OCI-LY3 (cell line): ENCODE results near the gene SMTN.

Experiments
- H2AFZ ChIP-seq: fragments of 200-600, 300-600 bp; shearing (Covaris generic); 2 replicates; pipeline ENCODE4 v1.6.0; 2014; ENCODE audit warnings: antibody characterized with exemption, low read depth, low read length
- H3K27ac ChIP-seq: fragments of 200-600, 300-600 bp; sonication (generic); 2 replicates; pipeline ENCODE4 v1.5.1; 2014; ENCODE audit warnings: mild to moderate bottlenecking, low read length, moderate library complexity, mixed read lengths
- H3K27me3 ChIP-seq: fragments of 200-600, 300-600 bp; sonication (generic); 2 replicates; pipeline ENCODE4 v1.6.1; 2014; ENCODE audit warnings: low read depth, low read length, mixed read lengths
- H3K36me3 ChIP-seq: fragments of 200-600, 300-600 bp; sonication (generic); replicated peaks from 2 replicates; pipeline ENCODE3; 2014; ENCODE audit warnings: low read depth, low read length, mixed read lengths
- H3K4me1 ChIP-seq: fragments of 300-600, 200-600 bp; sonication (generic); 2 replicates; pipeline ENCODE4 v1.6.1; 2014; ENCODE audit warnings: low read length, mixed read lengths
- H3K4me2 ChIP-seq: fragments of 200-600, 300-600 bp; sonication (generic); 2 replicates; pipeline ENCODE4 v1.6.1; 2014; ENCODE audit warnings: low read length, mixed read lengths
- H3K4me3 ChIP-seq: fragments of 300-600, 200-600 bp; sonication (generic); 2 replicates; pipeline ENCODE4 v1.5.1; 2014; ENCODE audit warnings: antibody characterized with exemption, mild to moderate bottlenecking, low read length, moderate library complexity
- H3K79me2 ChIP-seq: fragments of 300-600, 200-600 bp; shearing (Covaris generic); 2 replicates; pipeline ENCODE4 v1.6.1; 2014; ENCODE audit warnings: mild to moderate bottlenecking, low read length, mixed read lengths
- H3K9ac ChIP-seq: fragments of 300-600, 200-600 bp; shearing (Covaris generic); 2 replicates; pipeline ENCODE4 v1.6.0; 2014; ENCODE audit warnings: mild to moderate bottlenecking, low read length, moderate library complexity
- H3K9me3 ChIP-seq: fragments of 200-600, 300-600 bp; shearing (Covaris generic); 2 replicates; pipeline ENCODE4 v1.6.1; 2014; ENCODE audit warnings: low read length, mixed read lengths; ENCODE audit not compliant: insufficient read depth
- H4K20me1 ChIP-seq: fragments of 200-600, 300-600 bp; sonication (generic); 2 replicates; pipeline ENCODE4 v1.6.1; 2016; ENCODE audit warnings: low read length, mixed read lengths; ENCODE audit not compliant: insufficient read depth
- EZH2phosphoT487 ChIP-seq: fragments of 200-600 bp; shearing (Covaris generic); IDR thresholded peaks from 2 replicates; pipeline ENCODE4 v1.6.1; 2018; ENCODE audit warnings: antibody characterized with exemption, mixed run types, low read depth
- TF ChIP-seq, protein P1 (sequence below): fragments of 200-600, 300-600 bp; sonication (generic); IDR thresholded peaks from 2 replicates; pipeline ENCODE4 v1.5.1; 2014; ENCODE audit warnings: antibody characterized with exemption, low read length, low read depth

SMTN gene

DNA sequence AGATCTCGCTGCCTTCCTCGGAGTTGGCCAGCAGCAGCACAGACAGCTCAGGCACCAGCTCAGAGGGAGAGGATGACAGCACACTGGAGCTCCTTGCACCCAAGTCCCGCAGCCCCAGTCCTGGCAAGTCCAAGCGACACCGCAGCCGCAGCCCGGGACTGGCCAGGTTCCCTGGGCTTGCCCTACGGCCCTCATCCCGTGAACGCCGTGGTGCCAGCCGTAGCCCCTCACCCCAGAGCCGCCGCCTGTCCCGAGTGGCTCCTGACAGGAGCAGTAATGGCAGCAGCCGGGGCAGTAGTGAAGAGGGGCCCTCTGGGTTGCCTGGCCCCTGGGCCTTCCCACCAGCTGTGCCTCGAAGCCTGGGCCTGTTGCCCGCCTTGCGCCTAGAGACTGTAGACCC is 52.8 kb downstream of the SMTN start:
- TF ChIP-seq, protein P1, sequence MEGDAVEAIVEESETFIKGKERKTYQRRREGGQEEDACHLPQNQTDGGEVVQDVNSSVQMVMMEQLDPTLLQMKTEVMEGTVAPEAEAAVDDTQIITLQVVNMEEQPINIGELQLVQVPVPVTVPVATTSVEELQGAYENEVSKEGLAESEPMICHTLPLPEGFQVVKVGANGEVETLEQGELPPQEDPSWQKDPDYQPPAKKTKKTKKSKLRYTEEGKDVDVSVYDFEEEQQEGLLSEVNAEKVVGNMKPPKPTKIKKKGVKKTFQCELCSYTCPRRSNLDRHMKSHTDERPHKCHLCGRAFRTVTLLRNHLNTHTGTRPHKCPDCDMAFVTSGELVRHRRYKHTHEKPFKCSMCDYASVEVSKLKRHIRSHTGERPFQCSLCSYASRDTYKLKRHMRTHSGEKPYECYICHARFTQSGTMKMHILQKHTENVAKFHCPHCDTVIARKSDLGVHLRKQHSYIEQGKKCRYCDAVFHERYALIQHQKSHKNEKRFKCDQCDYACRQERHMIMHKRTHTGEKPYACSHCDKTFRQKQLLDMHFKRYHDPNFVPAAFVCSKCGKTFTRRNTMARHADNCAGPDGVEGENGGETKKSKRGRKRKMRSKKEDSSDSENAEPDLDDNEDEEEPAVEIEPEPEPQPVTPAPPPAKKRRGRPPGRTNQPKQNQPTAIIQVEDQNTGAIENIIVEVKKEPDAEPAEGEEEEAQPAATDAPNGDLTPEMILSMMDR, result no peak
- no peak for TF ChIP-seq EZH2phosphoT487
- Histone ChIP-seq H2AFZ (no peak overlapping the region), H3K79me2 (no peaks in the 10 kb centered on the region), H3K36me3 (no peaks in the 10 kb centered on the region), H3K4me3 (no peak overlapping the region), H3K4me2 (no peak overlapping the region), H3K27me3 (0 out of 2 replicates have a peak, but pooled peaks cover under 1% of the 10 kb centered on the region), H3K27ac (no peak overlapping the region), H4K20me1 (no peaks in the 10 kb centered on the region), H3K9ac (no peak overlapping the region), H3K9me3 (no peaks in the 10 kb centered on the region), H3K4me1 (0 out of 2 replicates have a peak, but pooled peaks cover 5% of the 10 kb centered on the region)

DNA sequence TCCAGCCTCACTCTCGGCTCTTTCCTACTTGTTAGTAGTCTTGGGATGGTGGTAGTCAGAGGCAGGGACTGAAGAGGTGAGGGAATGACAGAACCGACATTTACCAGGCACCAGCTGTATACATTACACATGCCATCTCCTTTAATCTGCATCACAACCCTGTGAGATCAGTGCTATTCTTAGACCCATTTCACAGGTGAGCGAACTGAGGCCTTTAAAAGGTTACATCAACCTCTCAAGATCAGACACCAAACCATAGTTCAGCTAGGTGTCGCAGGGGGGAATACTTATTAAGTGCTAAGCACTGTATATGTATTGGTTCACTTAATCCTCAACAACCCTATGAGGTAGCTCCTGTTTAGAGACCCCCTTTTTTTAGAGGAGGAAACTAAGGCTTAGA is 53.6 kb downstream of the SMTN start:
- 0 out of 2 replicates have a peak, but pooled peaks cover 5% of the 10 kb centered on the region for H3K4me1 ChIP-seq
- no peak for TF ChIP-seq EZH2phosphoT487
- TF ChIP-seq, protein P1, result no peak

DNA sequence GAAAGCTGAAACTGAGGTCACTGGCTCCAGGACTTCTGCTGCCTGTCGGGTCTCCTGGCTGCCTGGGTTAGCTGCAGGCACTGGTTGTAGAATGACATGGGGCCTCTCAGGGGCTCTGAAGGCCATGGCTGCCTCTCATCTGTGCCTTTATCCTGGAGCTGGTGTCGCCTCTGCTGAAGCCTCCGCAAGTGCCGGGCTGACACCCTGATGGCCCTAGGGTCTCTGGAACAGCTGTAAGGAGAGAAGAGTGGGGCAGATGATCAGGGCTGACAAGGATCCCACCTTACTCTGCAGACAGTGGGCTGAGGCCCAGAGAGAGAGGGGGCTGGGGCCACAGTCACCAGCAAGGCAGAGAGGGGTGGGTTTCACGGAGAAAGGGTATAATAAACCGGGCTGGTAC is 54.6 kb downstream of the SMTN start:
- Histone ChIP-seq H3K27me3 (0 out of 2 replicates have a peak, but pooled peaks cover 9% of the 10 kb centered on the region), H4K20me1 (no peaks in the 10 kb centered on the region), H3K27ac (no peak overlapping the region), H2AFZ (no peak overlapping the region), H3K9me3 (no peaks in the 10 kb centered on the region), H3K4me2 (no peak overlapping the region), H3K4me3 (no peak overlapping the region), H3K36me3 (no peaks in the 10 kb centered on the region), H3K79me2 (no peaks in the 10 kb centered on the region), H3K4me1 (0 out of 2 replicates have a peak, but pooled peaks cover 5% of the 10 kb centered on the region), H3K9ac (no peak overlapping the region)
- TF ChIP-seq EZH2phosphoT487, result no peak
- TF ChIP-seq, protein P1, result no peak

More for the DNA sequence above, 53.6 kb downstream of the SMTN start:
- Histone ChIP-seq H3K27ac (no peak overlapping the region), H3K4me3 (no peak overlapping the region), H3K79me2 (no peaks in the 10 kb centered on the region), H3K4me2 (no peak overlapping the region), H3K9ac (no peak overlapping the region), H3K9me3 (no peaks in the 10 kb centered on the region), H3K36me3 (no peaks in the 10 kb centered on the region), H4K20me1 (no peaks in the 10 kb centered on the region), H3K27me3 (0 out of 2 replicates have a peak, but pooled peaks cover 8% of the 10 kb centered on the region), H2AFZ (no peak overlapping the region)

DNA sequence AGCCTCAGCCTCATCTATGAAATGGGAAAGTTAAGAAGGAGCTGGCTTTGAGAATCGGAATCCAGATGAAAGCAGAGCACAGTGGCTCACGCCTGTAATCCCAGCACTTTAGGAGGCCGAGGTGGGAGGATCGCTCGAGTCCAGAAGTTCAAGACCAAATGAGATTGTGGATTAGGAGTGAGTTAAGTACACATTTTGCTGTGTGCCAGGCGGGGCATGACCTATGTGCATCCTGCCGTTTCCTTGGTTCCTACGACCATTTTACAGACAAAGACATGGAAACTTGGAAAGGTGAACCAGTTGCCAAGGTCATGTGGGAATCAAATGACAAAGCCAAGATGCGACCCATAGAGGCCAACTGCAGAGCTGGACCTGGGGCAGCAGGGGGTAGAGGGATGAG is 55.0 kb downstream of the SMTN start:
- Histone ChIP-seq H3K4me2 (no peak overlapping the region), H3K79me2 (no peaks in the 10 kb centered on the region), H3K27ac (no peak overlapping the region), H3K4me1 (0 out of 2 replicates have a peak, but pooled peaks cover 5% of the 10 kb centered on the region), H2AFZ (no peak overlapping the region), H3K27me3 (peaks cover 9% of the 10 kb centered on the region; the same call in 1 of the 2 replicates), H3K36me3 (no peaks in the 10 kb centered on the region), H3K9ac (no peak overlapping the region), H3K4me3 (no peak overlapping the region), H3K9me3 (no peaks in the 10 kb centered on the region), H4K20me1 (no peaks in the 10 kb centered on the region)
- TF ChIP-seq, protein P1, result no peak
- no peak for TF ChIP-seq EZH2phosphoT487
